ENCODE data around the gene FOXF2. TPM values are rescaled to one million over a fixed set of nuclear protein-coding genes. Genes with fewer than 3 reads are reported as not detected.
A peak's percentile ranks its signal among the peaks of the same experiment; 100 is the strongest.

The FOXF2 gene
- total RNA-seq, 2 experiments from 2014 or later = not detected

GRCh38 chr6:1380625-1381427, 8.6 kb upstream of the FOXF2 start:
- H3K9me3 Mint-ChIP-seq = no peaks in the 10 kb centered on the region
- CTCF ChIA-PET = interaction anchor here (0.6 to 1.1 kb wide), 7 partner anchors 11 to 582 kb away, joined by 3 to 4 read pairs (median 3); no protein-coding TSS in a partner anchor
- H3K27me3 Mint-ChIP-seq (ENCODE audit: low read depth) = peaks cover 72% of the 10 kb centered on the region
- no peak overlapping the region for H3K27ac Mint-ChIP-seq
- no peak overlapping the region for H3K4me3 Mint-ChIP-seq
- intact Hi-C loops (cut with micrococcal nuclease) = loop anchor here (1.0 to 5.0 kb wide), 4 partner anchors 231 to 990 kb away; partner anchors contain the start of gene IRF4
- no peak for DNase-seq
- no peaks in the 10 kb centered on the region for H3K36me3 Mint-ChIP-seq (ENCODE audit: low read depth)
- peaks cover 41% of the 10 kb centered on the region for H3K4me1 Mint-ChIP-seq (ENCODE audit: low read depth)

DNA sequence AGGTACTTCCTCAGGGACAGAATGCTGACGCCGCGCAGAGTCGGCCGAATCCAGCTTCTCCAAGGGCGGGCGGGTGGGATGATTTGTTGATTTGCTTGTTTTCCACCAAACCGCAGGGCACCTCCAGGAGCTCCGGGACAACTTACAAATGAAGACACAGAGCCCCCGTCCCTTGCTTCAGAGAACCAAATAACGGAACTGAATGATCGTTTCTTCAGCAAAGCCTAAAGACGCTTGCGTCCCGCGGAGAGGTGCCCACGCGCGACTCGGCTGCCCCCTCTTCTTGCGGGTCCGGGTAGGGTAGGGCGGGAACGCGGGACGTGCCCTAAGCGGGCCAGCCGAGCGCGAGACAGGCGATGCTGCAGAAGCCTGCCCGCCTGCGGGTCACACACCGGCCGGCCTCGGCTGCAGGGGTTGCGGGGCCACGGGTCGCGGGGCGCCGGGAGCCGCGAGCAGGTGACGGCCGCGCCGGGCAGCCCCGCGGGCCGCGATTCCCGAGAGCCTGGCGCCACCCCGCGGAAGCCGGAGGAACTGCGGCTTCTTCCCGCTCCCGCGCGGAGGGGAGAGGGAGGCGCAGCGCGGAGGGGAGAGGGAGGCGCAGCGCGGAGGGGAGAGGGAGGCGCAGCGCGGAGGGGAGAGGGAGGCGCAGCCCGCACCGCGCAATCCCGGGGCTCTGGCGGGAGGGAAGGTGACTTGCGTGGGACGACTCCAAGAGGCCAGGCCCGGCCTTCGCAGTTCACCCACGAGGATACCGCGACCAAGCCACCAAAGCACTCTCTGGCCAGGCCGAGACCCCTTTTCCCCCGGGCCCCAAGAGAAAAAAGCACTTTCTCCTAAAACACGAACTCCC, 7.7 kb upstream of the FOXF2 start:
- intact Hi-C loops (cut with micrococcal nuclease) = loop anchor here (1.0 to 5.0 kb wide), 4 partner anchors 231 to 991 kb away; partner anchors contain the start of gene IRF4
- Mint-ChIP-seq H3K27me3 (ENCODE audit: low read depth) (peaks cover 74% of the 10 kb centered on the region), H3K4me3 (no peak overlapping the region), H3K9me3 (no peaks in the 10 kb centered on the region), H3K4me1 (ENCODE audit: low read depth) (peaks cover 41% of the 10 kb centered on the region), H3K27ac (no peak overlapping the region), H3K36me3 (ENCODE audit: low read depth) (no peaks in the 10 kb centered on the region)
- CTCF ChIA-PET = interaction anchor here (0.6 to 1.7 kb wide), 7 partner anchors 11 to 788 kb away, joined by 3 to 6 read pairs (median 3); no protein-coding TSS in a partner anchor
- peak; percentile 63 for DNase-seq

DNA sequence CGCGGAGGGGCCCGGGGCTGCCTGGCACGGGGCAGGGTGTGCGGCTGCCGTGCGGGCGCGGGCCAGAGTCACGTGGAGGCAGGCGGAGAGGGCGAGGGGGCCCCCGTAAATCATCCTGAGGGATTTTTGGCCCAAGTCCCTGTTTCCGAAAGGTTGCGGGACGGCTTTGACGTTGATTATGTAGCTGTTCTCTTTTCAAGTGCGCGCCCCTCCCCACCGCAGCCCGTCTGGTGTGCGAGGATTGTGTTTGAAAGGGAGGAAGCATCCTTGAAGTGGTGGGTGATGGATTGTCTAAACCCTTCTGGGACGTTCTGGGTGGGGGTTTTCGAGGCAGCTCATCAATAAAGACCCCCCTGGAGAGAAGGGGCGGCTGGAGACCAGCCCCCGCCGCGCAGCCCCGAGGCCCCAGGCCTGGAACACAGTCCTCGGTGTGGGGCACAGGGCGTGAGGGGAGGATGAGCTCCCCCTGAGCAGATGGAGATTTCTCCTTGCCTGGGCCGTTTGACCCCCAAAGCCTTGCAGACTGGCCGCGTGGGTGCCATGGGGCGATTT, 7.0 kb upstream of the FOXF2 start:
- Mint-ChIP-seq H3K36me3 (ENCODE audit: low read depth) (no peaks in the 10 kb centered on the region), H3K4me1 (ENCODE audit: low read depth) (peaks cover 41% of the 10 kb centered on the region), H3K27ac (no peak overlapping the region), H3K4me3 (no peak overlapping the region), H3K9me3 (no peaks in the 10 kb centered on the region), H3K27me3 (ENCODE audit: low read depth) (peaks cover 73% of the 10 kb centered on the region)
- CTCF ChIA-PET = interaction anchor here (1.7 to 1.8 kb wide), 2 partner anchors 14 to 789 kb away, joined by 5 to 6 read pairs; no protein-coding TSS in a partner anchor
- DNase-seq = no peak
- intact Hi-C loops (cut with micrococcal nuclease) = loop anchor here (5.0 kb wide), 1 partner anchor 230 kb away; no protein-coding TSS in a partner anchor

DNA sequence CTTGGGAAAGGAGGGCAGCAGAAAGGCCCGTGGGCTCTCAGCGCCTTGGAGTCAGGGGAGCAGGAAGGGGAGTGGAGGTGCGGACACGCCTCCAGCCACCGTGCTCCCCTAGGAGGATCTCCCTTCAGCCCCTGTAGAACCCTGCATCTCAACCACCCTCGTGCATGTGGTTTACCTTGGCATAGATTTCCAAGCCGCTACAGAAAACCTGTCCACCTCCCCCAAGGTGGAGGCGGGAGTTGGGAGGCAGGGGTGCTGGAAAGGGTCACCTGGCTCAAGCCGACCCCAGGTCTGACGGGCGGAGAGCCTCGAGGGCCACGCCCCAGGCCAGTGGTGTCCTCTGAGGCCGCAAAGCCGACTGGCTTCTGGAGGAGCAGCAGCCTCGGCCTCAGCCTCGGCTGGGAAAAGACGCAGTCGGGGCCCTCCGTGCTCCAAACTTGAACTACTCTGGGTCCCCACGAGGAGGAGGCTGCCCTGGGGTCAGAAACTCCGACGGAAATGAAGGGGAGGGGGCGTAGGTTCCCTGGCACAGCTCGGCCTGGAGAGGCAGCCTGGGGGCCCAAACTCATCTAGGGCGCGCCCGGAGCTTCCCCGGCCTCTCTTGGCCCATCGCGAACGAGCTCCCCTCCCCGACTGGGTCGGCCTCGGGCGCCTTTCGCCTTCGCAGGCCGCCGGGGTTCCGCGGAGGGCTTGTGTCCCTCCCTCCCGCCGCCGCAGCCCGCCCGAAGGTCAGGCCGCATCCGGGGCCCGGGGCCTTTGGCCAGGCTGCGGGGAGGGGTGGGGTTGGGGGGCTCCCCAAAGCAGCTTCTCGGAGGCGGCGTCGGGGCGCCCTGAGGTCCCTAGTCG, 6.3 kb upstream of the FOXF2 start:
- Mint-ChIP-seq H3K9me3 (no peaks in the 10 kb centered on the region), H3K4me3 (no peak overlapping the region), H3K27ac (no peak overlapping the region), H3K36me3 (ENCODE audit: low read depth) (no peaks in the 10 kb centered on the region), H3K4me1 (ENCODE audit: low read depth) (peaks cover 38% of the 10 kb centered on the region), H3K27me3 (ENCODE audit: low read depth) (peaks cover 70% of the 10 kb centered on the region)
- DNase-seq = no peak
- intact Hi-C loops (cut with micrococcal nuclease) = loop anchor here (5.0 kb wide), 1 partner anchor 229 kb away; no protein-coding TSS in a partner anchor
- CTCF ChIA-PET = interaction anchor here (1.7 to 1.8 kb wide), 2 partner anchors 14 to 789 kb away, joined by 5 to 6 read pairs; no protein-coding TSS in a partner anchor

DNA sequence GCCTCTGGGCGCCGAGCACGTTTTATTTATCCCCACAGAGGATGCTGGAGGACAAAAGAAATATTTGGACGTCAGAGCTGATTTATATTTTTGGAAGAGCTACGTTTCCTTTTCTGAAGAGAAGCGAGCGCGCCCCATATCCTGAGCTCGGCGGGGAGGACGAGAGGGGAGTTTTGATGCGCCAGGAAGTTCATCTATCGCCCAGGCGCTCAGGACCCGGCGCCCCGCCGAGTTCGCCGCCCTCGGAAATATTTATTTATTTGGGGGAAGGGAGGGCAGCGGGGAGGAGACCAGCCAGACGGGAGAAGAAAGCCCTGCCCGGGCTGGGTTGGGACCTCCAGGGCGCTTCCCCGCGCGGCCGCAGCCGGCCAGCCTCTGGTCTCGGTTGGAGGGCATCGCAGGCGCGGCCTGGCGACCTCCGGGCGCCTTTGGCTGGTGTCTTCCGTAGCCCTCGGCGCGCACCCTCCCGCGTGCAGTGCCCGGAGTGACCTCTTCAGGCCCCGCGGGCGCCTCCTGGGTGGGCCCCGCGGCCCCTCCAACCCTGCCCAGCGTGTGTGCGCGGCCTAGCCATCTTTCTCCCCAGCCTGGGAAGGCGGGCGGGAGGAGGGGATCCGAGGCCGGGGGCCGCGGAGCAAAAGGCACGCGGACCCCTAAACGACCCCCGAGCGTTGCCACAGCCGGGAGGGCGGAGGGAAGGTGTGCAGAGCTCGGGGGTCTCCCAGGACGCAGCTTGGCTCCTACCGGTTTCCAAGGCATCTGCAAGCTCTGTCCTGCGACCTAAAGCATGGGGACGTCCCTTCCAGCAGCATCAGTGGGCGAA, 5.4 kb upstream of the FOXF2 start:
- Mint-ChIP-seq H3K36me3 (ENCODE audit: low read depth) (no peaks in the 10 kb centered on the region), H3K9me3 (no peaks in the 10 kb centered on the region), H3K4me3 (no peak overlapping the region), H3K4me1 (ENCODE audit: low read depth) (peaks cover 45% of the 10 kb centered on the region), H3K27me3 (ENCODE audit: low read depth) (peaks cover 76% of the 10 kb centered on the region), H3K27ac (no peak overlapping the region)
- no peak for DNase-seq
- intact Hi-C loops (cut with micrococcal nuclease) = loop anchor here (5.0 kb wide), 1 partner anchor 228 kb away; no protein-coding TSS in a partner anchor
- CTCF ChIA-PET = interaction anchor here (1.7 to 1.8 kb wide), 2 partner anchors 13 to 790 kb away, joined by 5 to 6 read pairs; no protein-coding TSS in a partner anchor

- CTCF ChIA-PET = no interaction called here
- Mint-ChIP-seq H3K9me3 (no peaks in the 10 kb centered on the region), H3K36me3 (ENCODE audit: low read depth) (no peaks in the 10 kb centered on the region), H3K4me1 (ENCODE audit: low read depth) (peaks cover 42% of the 10 kb centered on the region), H3K27me3 (ENCODE audit: low read depth) (peaks cover 74% of the 10 kb centered on the region), H3K4me3 (no peak overlapping the region), H3K27ac (no peak overlapping the region)
- DNase-seq = no peak
- intact Hi-C loops (cut with micrococcal nuclease) = loop anchor here (5.0 kb wide), 1 partner anchor 228 kb away; no protein-coding TSS in a partner anchor
Observed at GRCh38 chr6:1384549-1385128, 4.7 kb upstream of the FOXF2 start.

GRCh38 chr6:1385129-1386037, 4.0 kb upstream of the FOXF2 start:
- DNase-seq = no peak
- Mint-ChIP-seq H3K4me3 (no peak overlapping the region), H3K27me3 (ENCODE audit: low read depth) (peaks cover 69% of the 10 kb centered on the region), H3K36me3 (ENCODE audit: low read depth) (no peaks in the 10 kb centered on the region), H3K4me1 (ENCODE audit: low read depth) (peaks cover 37% of the 10 kb centered on the region), H3K27ac (no peak overlapping the region), H3K9me3 (no peaks in the 10 kb centered on the region)
- CTCF ChIA-PET = interaction anchor here (1.0 kb wide), 1 partner anchor 11 kb away, joined by 3 read pairs; no protein-coding TSS in a partner anchor
- intact Hi-C loops (cut with micrococcal nuclease) = no loop called here

GRCh38 chr6:1386038-1386709, 3.2 kb upstream of the FOXF2 start:
- DNase-seq = no peak
- Mint-ChIP-seq H3K4me3 (no peak overlapping the region), H3K27me3 (ENCODE audit: low read depth) (peaks cover 65% of the 10 kb centered on the region), H3K9me3 (no peaks in the 10 kb centered on the region), H3K36me3 (ENCODE audit: low read depth) (no peaks in the 10 kb centered on the region), H3K27ac (no peak overlapping the region), H3K4me1 (ENCODE audit: low read depth) (peaks cover 32% of the 10 kb centered on the region)
- intact Hi-C loops (cut with micrococcal nuclease) = no loop called here
- CTCF ChIA-PET = interaction anchor here (1.0 kb wide), 3 partner anchors 9 to 39 kb away, joined by 3 read pairs; no protein-coding TSS in a partner anchor

GRCh38 chr6:1387538-1387875, 1.9 kb upstream of the FOXF2 start:
- Mint-ChIP-seq H3K4me1 (ENCODE audit: low read depth) (peaks cover 33% of the 10 kb centered on the region), H3K36me3 (ENCODE audit: low read depth) (no peaks in the 10 kb centered on the region), H3K4me3 (no peak overlapping the region), H3K27me3 (ENCODE audit: low read depth) (peaks cover 73% of the 10 kb centered on the region), H3K9me3 (no peaks in the 10 kb centered on the region), H3K27ac (no peak overlapping the region)
- CTCF ChIA-PET = interaction anchor here (0.9 to 1.4 kb wide), 2 partner anchors 9 to 72 kb away, joined by 4 to 6 read pairs; no protein-coding TSS in a partner anchor
- no peak for DNase-seq
- intact Hi-C loops (cut with micrococcal nuclease) = no loop called here
